A549 (cell line): Measurements from ENCODE around the gene MAP4K2. TPM values are rescaled to one million over a fixed set of nuclear protein-coding genes. Genes with fewer than 3 reads are reported as not detected.

Experiments
- ATAC-seq, 2 experiments: fragments of 200-7000 bp in 1 of 2; fragments of >200 bp in 1 of 2; cut with Nextera tagmentation in 1 of 2; cut with Tn5 transposase in 1 of 2; 3 replicates each; pipeline versions ENCODE4 v1.8.0 to v1.9.1; 2018 to 2020; ENCODE audit warnings: mild to moderate bottlenecking in 1 of 2, moderate library complexity in 1 of 2
- CTCF ChIA-PET: fragments of 300-600 bp; sonication (Branson Sonifier 250); formaldehyde crosslinking; extraction: SDS; loops from one replicate; lab custom pipeline; 2021; ENCODE audit warnings: antibody characterized with exemption, inconsistent platforms; lab: Yijun Ruan, JAX
- POLR2A ChIA-PET: fragments of 350-600 bp; formaldehyde crosslinking; extraction: SDS; loops from one replicate; lab custom pipeline; 2021; ENCODE audit warnings: antibody characterized with exemption, inconsistent platforms; lab: Yijun Ruan, JAX
- DNase-seq, 2 experiments: peaks; one replicate each; pipeline versions ENCODE4 v3.0.0 to v3.0.0-alpha.2; 2011 to 2016; ENCODE audit warnings: low read depth in 1 of 2, low spot score in 1 of 2
- FAIRE-seq: peaks from 2 replicates; lab custom pipeline; 2011; peaks lifted over from hg19 to GRCh38; lab: Jason Lieb, UNC
- H3K27ac ChIP-seq, 2 experiments: fragments of >200 bp; sonication (Bioruptor Twin); formaldehyde crosslinking; 3 replicates each; pipeline ENCODE4 v1.5.1; 2016 to 2017
- H3K4me1 ChIP-seq: fragments of >200 bp; sonication (Bioruptor Twin); formaldehyde crosslinking; 3 replicates; pipeline ENCODE4 v1.6.1; 2016
- H3K4me2 ChIP-seq: fragments of >200 bp; sonication (Bioruptor Twin); formaldehyde crosslinking; 3 replicates; pipeline ENCODE4 v1.6.1; 2016
- H3K4me3 ChIP-seq: fragments of >200 bp; sonication (Bioruptor Twin); formaldehyde crosslinking; 3 replicates; pipeline ENCODE4 v1.5.1; 2016
- H3K9me3 ChIP-seq: fragments of >200 bp; sonication (Bioruptor Twin); formaldehyde crosslinking; 3 replicates; pipeline ENCODE4 v1.6.1; 2016
- BCL3 ChIP-seq: fragments of >200 bp; sonication (Bioruptor Twin); formaldehyde crosslinking; IDR thresholded peaks from 3 replicates; pipeline ENCODE4 v1.6.1; 2016
- BHLHE40 ChIP-seq: IDR thresholded peaks from 2 replicates; pipeline ENCODE4 v1.6.1; 2012; ENCODE audit warnings: low read depth, low read length, inconsistent platforms
- CTCF ChIP-seq: fragments of >200 bp; sonication (Bioruptor Twin); formaldehyde crosslinking; IDR thresholded peaks from 3 replicates; pipeline ENCODE4 v1.5.1; 2016
- EHF ChIP-seq: fragments of 250-450 bp; sonication (Bioruptor Pico); IDR thresholded peaks from 2 replicates; pipeline ENCODE4 v1.5.0; 2020; ENCODE audit warnings: mild to moderate bottlenecking
- EHMT2 ChIP-seq: fragments of 200-600 bp; sonication (generic); IDR thresholded peaks from 2 replicates; pipeline ENCODE4 v1.6.1; 2016; ENCODE audit warnings: antibody characterized with exemption, low read depth, mild to moderate bottlenecking, moderate library complexity
- GATA3 ChIP-seq: IDR thresholded peaks from 2 replicates; pipeline ENCODE4 v1.6.1; 2012; ENCODE audit warnings: borderline replicate concordance
- HES2 ChIP-seq: fragments of >200 bp; sonication (Bioruptor Twin); formaldehyde crosslinking; IDR thresholded peaks from 2 replicates; pipeline ENCODE4 v1.6.1; 2016
- HMGXB4 ChIP-seq: fragments of 250-450 bp; sonication (Bioruptor Pico); IDR thresholded peaks from 2 replicates; pipeline ENCODE4 v1.5.0; 2021; ENCODE audit warnings: mild to moderate bottlenecking, moderate library complexity, borderline replicate concordance
- HOXA7 ChIP-seq: fragments of 250-450 bp; sonication (Bioruptor Pico); IDR thresholded peaks from 2 replicates; pipeline ENCODE4 v1.5.0; 2020; ENCODE audit warnings: mild to moderate bottlenecking, moderate library complexity
- HOXB13 ChIP-seq: fragments of 250-450 bp; sonication (Bioruptor Pico); IDR thresholded peaks from 2 replicates; pipeline ENCODE4 v1.5.0; 2020; ENCODE audit warnings: low read depth, mild to moderate bottlenecking, moderate library complexity
- MYC ChIP-seq: IDR thresholded peaks from 2 replicates; pipeline ENCODE4 v1.6.1; 2012; ENCODE audit warnings: mild to moderate bottlenecking, inconsistent platforms, low read length, improper control_type of control experiment, borderline replicate concordance
- NFE2L2 ChIP-seq: fragments of 150-350 bp; conservative IDR thresholded peaks from 2 replicates; pipeline ENCODE4 v1.6.1; 2014; ENCODE audit warnings: low read length
- NPAS2 ChIP-seq: fragments of 250-450 bp; sonication (Bioruptor Pico); IDR thresholded peaks from 2 replicates; pipeline ENCODE4 v1.8.0; 2022; ENCODE audit warnings: mild to moderate bottlenecking, moderate library complexity, borderline replicate concordance
- NR3C1 ChIP-seq: fragments of >200 bp; sonication (Bioruptor Twin); formaldehyde crosslinking; IDR thresholded peaks from 3 replicates; pipeline ENCODE4 v1.6.1; 2017
- PBX3 ChIP-seq: IDR thresholded peaks from 2 replicates; pipeline ENCODE4 v1.6.1; 2012
- PHF8 ChIP-seq: fragments of 200-600 bp; sonication (generic); IDR thresholded peaks from 2 replicates; pipeline ENCODE4 v1.6.1; 2016; ENCODE audit warnings: low read depth, mild to moderate bottlenecking, antibody characterized with exemption, moderate library complexity, borderline replicate concordance
- RAD21 ChIP-seq, 2 experiments: fragments of >200 bp in 1 of 2; sonication (Bioruptor Twin) in 1 of 2; formaldehyde crosslinking in 1 of 2; IDR thresholded peaks in 1 of 2; conservative IDR thresholded peaks in 1 of 2; 2 replicates in 1 of 2; 3 replicates in 1 of 2; pipeline ENCODE4 v1.6.1; 2012 to 2018; ENCODE audit warnings: inconsistent platforms in 1 of 2
- RARB ChIP-seq: fragments of 250-450 bp; sonication (Bioruptor Pico); IDR thresholded peaks from 2 replicates; pipeline ENCODE4 v1.8.0; 2021; ENCODE audit warnings: mild to moderate bottlenecking, moderate library complexity
- SMC3 ChIP-seq: fragments of >200 bp; sonication (Bioruptor Twin); formaldehyde crosslinking; IDR thresholded peaks from 3 replicates; pipeline ENCODE4 v1.6.1; 2018; ENCODE audit warnings: inconsistent platforms
- TFCP2L1 ChIP-seq: fragments of 250-450 bp; sonication (Bioruptor Pico); IDR thresholded peaks from 2 replicates; pipeline ENCODE4 v1.5.0; 2021; ENCODE audit warnings: mild to moderate bottlenecking
- USF2 ChIP-seq: fragments of 450-650 bp; IDR thresholded peaks from 2 replicates; pipeline ENCODE4 v1.6.1; 2014; ENCODE audit warnings: antibody characterized with exemption
- ZC3H11A ChIP-seq: fragments of 450-650 bp; IDR thresholded peaks from 2 replicates; pipeline ENCODE4 v1.6.1; 2014; ENCODE audit warnings: antibody characterized with exemption, mild to moderate bottlenecking
- WGBS: methylation state at CpG from one replicate; pipeline ENCODE4 v1.1.6; 2017; ENCODE audit errors: missing lambda C conversion rate; 5-methylcytosine and 5-hydroxymethylcytosine counted together
- polyA plus RNA-seq, 4 experiments: library from polyadenylated mRNA; depleted of rRNA in 3 of 4; stranded (reverse); fragments of >200 nt; fragmentation: RNase III in 1 of 4; extraction: RNeasy Plus Mini Kit Qiagen cat#74134 plus additional on column Dnase treatment in 1 of 4; gene quantifications; 2 replicates in 3 of 4; 3 replicates in 1 of 4; pipeline ENCODE4 v1.2.3, GENCODE V29; 2011 to 2017

Gene MAP4K2
- polyA plus RNA-seq, 2 of the 4 experiments (the other 2 are of a cell fraction), result 9.4 to 9.9 TPM

GRCh38 chr11:64787526-64788320 is 15.3 kb downstream of the MAP4K2 start:
- no peak for TF ChIP-seq TFCP2L1 (CRISPR knock-in tag)
- no peak for TF ChIP-seq HOXA7 (CRISPR knock-in tag)
- no peak for TF ChIP-seq ZC3H11A
- no peak for TF ChIP-seq PHF8
- TF ChIP-seq HOXB13, result no peak
- peak; percentile 81 for TF ChIP-seq CTCF
- TF ChIP-seq NFE2L2, result no peak
- TF ChIP-seq HMGXB4, result no peak
- TF ChIP-seq HES2, result no peak
- no peak for TF ChIP-seq GATA3
- no peak for TF ChIP-seq BCL3
- TF ChIP-seq NR3C1, result no peak
- TF ChIP-seq EHMT2, result no peak
- TF ChIP-seq RAD21 (conservative IDR thresholded peaks at IDR 0.05 in 1 of 2, IDR thresholded peaks at IDR 0.05 in 1 of 2), result peak; percentile 75 to 84
- TF ChIP-seq EHF (CRISPR knock-in tag), result no peak
- TF ChIP-seq SMC3, result peak; percentile 75
- TF ChIP-seq NPAS2 (CRISPR knock-in tag), result no peak
- ChIA-PET POLR2A (no interaction called here), CTCF (interaction anchor here (0.5 to 9.7 kb wide), 26 partner anchors 10 to 343 kb away, joined by 3 to 79 read pairs (median 4); partner anchors contain the start of genes ARL2, CDC42BPG, MAP4K2 and MEN1)
- DNase-seq, result peak; percentile 72 to 89
- Histone ChIP-seq H3K4me2 (no peak overlapping the region), H3K27ac (peak overlapping the region in 1 of 2 experiments; percentile 39; a peak in 1 of 6 replicates), H3K9me3 (no peaks in the 10 kb centered on the region), H3K4me3 (no peak overlapping the region), H3K4me1 (no peaks in the 10 kb centered on the region)
- ATAC-seq, result peak; percentile 74 to 93
- no peak for FAIRE-seq
- 40% methylated on average over 15 of the region's 15 CpGs for WGBS

- FAIRE-seq (no peak), ATAC-seq (no peak), DNase-seq (no peak)
- ChIA-PET POLR2A (no interaction called here), CTCF (interaction anchor here (0.7 to 9.7 kb wide), 15 partner anchors 9 to 228 kb away, joined by 3 to 79 read pairs (median 4); partner anchors contain the start of genes ARL2, CDC42BPG, MAP4K2 and MEN1)
- no peak overlapping the region for H3K4me3 ChIP-seq
- TF ChIP-seq MYC, result no peak
- TF ChIP-seq BHLHE40, result no peak
- no peak for TF ChIP-seq RARB (CRISPR knock-in tag)
- no peak for TF ChIP-seq PBX3
- TF ChIP-seq USF2, result no peak
- no peaks in the 10 kb centered on the region for H3K9me3 ChIP-seq
- no peak overlapping the region for H3K4me2 ChIP-seq
- no peaks in the 10 kb centered on the region for H3K4me1 ChIP-seq
- 85% methylated on average over 10 of the region's 10 CpGs for WGBS
- H3K27ac ChIP-seq, result no peak overlapping the region
Measured at GRCh38 chr11:64786308-64786707, 16.7 kb downstream of the MAP4K2 start.
